Common myeloid progenitor, CD34-positive (primary cell): Measurements from ENCODE around the gene SNED1.

ENCODE experiments used
- CTCF ChIA-PET: fragments of 350-600 bp; sonication (Branson Sonifier 250); formaldehyde crosslinking; loops from one replicate; lab custom pipeline; 2021; ENCODE audit warnings: antibody characterized with exemption; lab: Charles Lee
- POLR2A ChIA-PET: fragments of 350-600 bp; sonication (Branson Sonifier 250); formaldehyde crosslinking; loops from one replicate; lab custom pipeline; 2021; ENCODE audit warnings: antibody characterized with exemption; lab: Charles Lee
- DNase-seq, 3 donors: peaks; one replicate each; pipeline versions ENCODE4 v3.0.0 to v3.0.0-alpha.2; 2013
- H3K27ac ChIP-seq, 2 experiments: 1 replicate in 1 of 2; 2 replicates in 1 of 2; pipeline ENCODE4 v1.7.0; 2013; ENCODE audit warnings: inconsistent platforms in 2 of 2, low read length in 2 of 2, mild to moderate bottlenecking in 2 of 2, low read depth in 1 of 2, moderate library complexity in 1 of 2; ENCODE audit not compliant: severe bottlenecking in 2 of 2, insufficient read depth in 1 of 2, poor library complexity in 1 of 2
- H3K27me3 ChIP-seq, 5 experiments: replicated peaks in 2 of 5; 1 replicate in 3 of 5; 2 replicates in 2 of 5; pipeline versions ENCODE4 v1.6.1 to v1.7.0; 2013; ENCODE audit warnings: low read length in 4 of 5, mild to moderate bottlenecking in 2 of 5, moderate library complexity in 2 of 5, inconsistent platforms in 1 of 5; ENCODE audit not compliant: insufficient read depth in 5 of 5, control insufficient read depth in 4 of 5
- H3K36me3 ChIP-seq, 4 experiments: 1 replicate in 2 of 4; 2 replicates in 2 of 4; pipeline versions ENCODE4 v1.6.1 to v1.7.0; 2013; ENCODE audit warnings: low read length in 3 of 4, control low read depth in 1 of 4, mild to moderate bottlenecking in 1 of 4; ENCODE audit not compliant: control insufficient read depth in 4 of 4, insufficient read depth in 4 of 4
- H3K4me1 ChIP-seq, 4 experiments: 1 replicate in 3 of 4; 2 replicates in 1 of 4; pipeline versions ENCODE4 v1.6.1 to v1.7.1; 2013; ENCODE audit warnings: low read length in 3 of 4, mild to moderate bottlenecking in 3 of 4, control low read depth in 1 of 4, inconsistent platforms in 1 of 4, moderate library complexity in 1 of 4; ENCODE audit not compliant: control insufficient read depth in 4 of 4, insufficient read depth in 4 of 4; ENCODE audit errors: control extremely low read depth in 1 of 4
- H3K4me3 ChIP-seq, 7 experiments: 1 replicate in 4 of 7; 2 replicates in 3 of 7; pipeline versions ENCODE4 v1.5.1 to v1.7.0; 2013; ENCODE audit warnings: mild to moderate bottlenecking in 7 of 7, low read length in 6 of 7, moderate library complexity in 6 of 7, inconsistent platforms in 2 of 7, low read depth in 2 of 7, control low read depth in 1 of 7; ENCODE audit not compliant: insufficient read depth in 4 of 7, control insufficient read depth in 1 of 7; ENCODE audit errors: extremely low read depth in 1 of 7
- H3K9me3 ChIP-seq, 5 experiments: 1 replicate in 4 of 5; 2 replicates in 1 of 5; pipeline versions ENCODE4 v1.6.1 to v1.7.1; 2013; ENCODE audit warnings: low read length in 4 of 5, mild to moderate bottlenecking in 2 of 5, inconsistent platforms in 1 of 5, low read depth in 1 of 5, moderate library complexity in 1 of 5; ENCODE audit not compliant: control insufficient read depth in 4 of 5, insufficient read depth in 2 of 5; ENCODE audit errors: control extremely low read depth in 1 of 5
- WGBS: methylation state at CpG from one replicate; pipeline ENCODE4 v1.1.5; 2013; ENCODE audit not compliant: insufficient coverage; 5-methylcytosine and 5-hydroxymethylcytosine counted together

Gene SNED1

GRCh38 chr2:241020629-241021190 is 22.3 kb downstream of the SNED1 start:
- Histone ChIP-seq H3K9me3 (peaks cover 2 to 22% (median 11%) of the 10 kb centered on the region in 5 experiments), H3K4me3 (no peak overlapping the region), H3K36me3 (no peaks in the 10 kb centered on the region), H3K27ac (no peak overlapping the region), H3K27me3 (peaks cover 0 to 3% (median 0%) of the 10 kb centered on the region in 5 experiments), H3K4me1 (no peaks in the 10 kb centered on the region)
- CTCF ChIA-PET: no interaction called here
- POLR2A ChIA-PET: no interaction called here
- no peak for DNase-seq
- 100% methylated on average over 5 of the region's 8 CpGs for WGBS

- no peaks in the 10 kb centered on the region for H3K36me3 ChIP-seq
- 86% methylated on average over 1 of the region's 1 CpG for WGBS
- CTCF ChIA-PET: no interaction called here
Observed at GRCh38 chr2:241025639-241026038, 27.2 kb downstream of the SNED1 start.

GRCh38 chr2:241029599-241030332 is 31.3 kb downstream of the SNED1 start:
- no peaks in the 10 kb centered on the region for H3K4me1 ChIP-seq
- no peak overlapping the region for H3K27ac ChIP-seq
- peaks cover 0 to under 1% (median 0%) of the 10 kb centered on the region in 5 experiments for H3K27me3 ChIP-seq
- H3K4me3 ChIP-seq: no peak overlapping the region
- DNase-seq: no peak
- CTCF ChIA-PET: no interaction called here
- H3K36me3 ChIP-seq: no peaks in the 10 kb centered on the region
- peaks cover 0 to 24% (median 12%) of the 10 kb centered on the region in 5 experiments for H3K9me3 ChIP-seq
- POLR2A ChIA-PET: no interaction called here
- WGBS: 97% methylated on average over 15 of the region's 17 CpGs

More at GRCh38 chr2:241025639-241026038, 27.2 kb downstream of the SNED1 start:
- Histone ChIP-seq H3K27me3 (peaks cover 0 to 2% (median 0%) of the 10 kb centered on the region in 5 experiments), H3K27ac (no peak overlapping the region), H3K9me3 (peaks cover 2 to 39% (median 15%) of the 10 kb centered on the region in 5 experiments), H3K4me3 (no peak overlapping the region), H3K4me1 (no peaks in the 10 kb centered on the region)
- peak; percentile 6 to 36 (median 27) for DNase-seq
- POLR2A ChIA-PET: no interaction called here

- Histone ChIP-seq H3K4me1 (no peaks in the 10 kb centered on the region), H3K27ac (no peak overlapping the region), H3K9me3 (peaks cover 0 to 18% (median 8%) of the 10 kb centered on the region in 5 experiments), H3K36me3 (no peaks in the 10 kb centered on the region), H3K4me3 (no peak overlapping the region), H3K27me3 (peaks cover 0 to 4% (median 0%) of the 10 kb centered on the region in 5 experiments)
- 100% methylated on average over 14 of the region's 15 CpGs for WGBS
- DNase-seq: no peak
- CTCF ChIA-PET: no interaction called here
- POLR2A ChIA-PET: no interaction called here
Observed at GRCh38 chr2:241030333-241030680, 31.9 kb downstream of the SNED1 start.

GRCh38 chr2:241030883-241031282 is 32.5 kb downstream of the SNED1 start:
- CTCF ChIA-PET: no interaction called here
- Histone ChIP-seq H3K4me1 (no peaks in the 10 kb centered on the region), H3K36me3 (no peaks in the 10 kb centered on the region), H3K27ac (no peak overlapping the region), H3K9me3 (peaks cover 0 to 17% (median 4%) of the 10 kb centered on the region in 5 experiments), H3K4me3 (no peak overlapping the region), H3K27me3 (peaks cover 0 to 4% (median 0%) of the 10 kb centered on the region in 5 experiments)
- POLR2A ChIA-PET: interaction anchor here (0.7 kb wide), 1 partner anchor 11 kb away, joined by 3 read pairs; no protein-coding TSS in a partner anchor
- DNase-seq: no peak
- WGBS: 100% methylated on average over 7 of the region's 7 CpGs

- 87% methylated on average over 13 of the region's 20 CpGs for WGBS
- Histone ChIP-seq H3K9me3 (peaks cover 0 to 12% (median 4%) of the 10 kb centered on the region in 5 experiments), H3K27me3 (peaks cover 0 to 4% (median 0%) of the 10 kb centered on the region in 5 experiments), H3K36me3 (no peaks in the 10 kb centered on the region), H3K4me1 (peaks cover 0 to 6% (median 6%) of the 10 kb centered on the region in 4 experiments), H3K4me3 (no peak overlapping the region), H3K27ac (no peak overlapping the region)
- ChIA-PET CTCF (no interaction called here), POLR2A (interaction anchor here (0.7 kb wide), 1 partner anchor 12 kb away, joined by 3 read pairs; no protein-coding TSS in a partner anchor)
- no peak for DNase-seq
Observed at GRCh38 chr2:241031436-241032165, 33.2 kb downstream of the SNED1 start.
